Fibroblast of villous mesenchyme (primary cell): ENCODE data around the gene PRPF18. TPM values are rescaled to one million over a fixed set of nuclear protein-coding genes. Genes with fewer than 3 reads are reported as not detected.
"Not testable (repeated sequence)": the region's sequence is repeated elsewhere in the genome, so short reads cannot be mapped to it uniquely, and the experiment has no call there.

Source experiments
- DNase-seq: peaks from one replicate; pipeline ENCODE4 v3.0.0-alpha.2; 2010; ENCODE audit warnings: low read depth
- H3K4me3 ChIP-seq: 2 replicates; pipeline ENCODE4 v1.5.1; 2011; ENCODE audit warnings: low read depth, mild to moderate bottlenecking, low read length
- total RNA-seq: library from RNA; depleted of rRNA; stranded (reverse); fragments of >200 nt; gene quantifications from 2 replicates; pipeline ENCODE4 v1.2.3, GENCODE V29; 2012
- TF ChIP-seq, protein P1 (sequence below): IDR thresholded peaks from 2 replicates; pipeline ENCODE4 v1.5.1; 2012; ENCODE audit warnings: low read depth, mild to moderate bottlenecking, low read length; ENCODE audit not compliant: insufficient read depth

Gene PRPF18, protein sequence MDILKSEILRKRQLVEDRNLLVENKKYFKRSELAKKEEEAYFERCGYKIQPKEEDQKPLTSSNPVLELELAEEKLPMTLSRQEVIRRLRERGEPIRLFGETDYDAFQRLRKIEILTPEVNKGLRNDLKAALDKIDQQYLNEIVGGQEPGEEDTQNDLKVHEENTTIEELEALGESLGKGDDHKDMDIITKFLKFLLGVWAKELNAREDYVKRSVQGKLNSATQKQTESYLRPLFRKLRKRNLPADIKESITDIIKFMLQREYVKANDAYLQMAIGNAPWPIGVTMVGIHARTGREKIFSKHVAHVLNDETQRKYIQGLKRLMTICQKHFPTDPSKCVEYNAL
- 31.6 and 37.1 TPM in 2 replicates for total RNA-seq

DNA sequence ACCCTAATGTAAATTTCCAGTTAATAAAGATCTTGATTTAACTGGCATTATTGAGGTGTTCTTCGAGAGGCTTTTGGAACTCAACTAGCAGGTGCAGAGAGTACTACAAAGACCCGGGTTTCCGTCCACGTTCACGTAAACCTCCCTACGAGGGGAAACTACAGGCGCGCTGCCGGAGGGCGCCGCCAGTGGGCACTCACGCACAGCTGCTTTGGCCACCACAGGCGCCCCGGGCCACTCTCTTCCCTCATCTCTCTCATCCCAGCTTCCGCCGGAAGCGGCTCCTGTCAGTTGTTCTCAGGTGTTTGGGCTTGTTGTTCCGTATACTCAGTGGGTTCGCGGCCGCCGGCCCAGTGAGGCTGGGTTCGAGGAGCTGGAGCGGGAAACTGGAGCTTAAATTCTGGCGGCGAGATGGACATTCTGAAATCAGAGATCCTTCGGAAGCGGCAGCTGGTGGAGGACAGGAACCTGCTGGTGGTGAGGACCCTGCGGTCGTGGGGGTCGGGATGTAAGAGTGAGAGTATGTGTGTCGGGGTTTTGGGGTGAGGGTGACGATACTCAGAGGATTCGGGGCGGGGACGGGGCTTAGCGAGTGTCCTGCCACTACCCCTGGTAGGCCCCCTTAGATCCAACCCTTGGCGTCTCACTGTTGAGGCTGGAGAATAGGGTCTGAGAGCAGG is at the start of gene PRPF18:
TSS of gene PRPF18 (plus strand) at position 290 of the 680 bp plus-strand sequence. CDS start at position 412, 122 bp downstream.
- TF ChIP-seq, protein P1, sequence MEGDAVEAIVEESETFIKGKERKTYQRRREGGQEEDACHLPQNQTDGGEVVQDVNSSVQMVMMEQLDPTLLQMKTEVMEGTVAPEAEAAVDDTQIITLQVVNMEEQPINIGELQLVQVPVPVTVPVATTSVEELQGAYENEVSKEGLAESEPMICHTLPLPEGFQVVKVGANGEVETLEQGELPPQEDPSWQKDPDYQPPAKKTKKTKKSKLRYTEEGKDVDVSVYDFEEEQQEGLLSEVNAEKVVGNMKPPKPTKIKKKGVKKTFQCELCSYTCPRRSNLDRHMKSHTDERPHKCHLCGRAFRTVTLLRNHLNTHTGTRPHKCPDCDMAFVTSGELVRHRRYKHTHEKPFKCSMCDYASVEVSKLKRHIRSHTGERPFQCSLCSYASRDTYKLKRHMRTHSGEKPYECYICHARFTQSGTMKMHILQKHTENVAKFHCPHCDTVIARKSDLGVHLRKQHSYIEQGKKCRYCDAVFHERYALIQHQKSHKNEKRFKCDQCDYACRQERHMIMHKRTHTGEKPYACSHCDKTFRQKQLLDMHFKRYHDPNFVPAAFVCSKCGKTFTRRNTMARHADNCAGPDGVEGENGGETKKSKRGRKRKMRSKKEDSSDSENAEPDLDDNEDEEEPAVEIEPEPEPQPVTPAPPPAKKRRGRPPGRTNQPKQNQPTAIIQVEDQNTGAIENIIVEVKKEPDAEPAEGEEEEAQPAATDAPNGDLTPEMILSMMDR = peak; percentile 98
- DNase-seq = peak; percentile 90
- H3K4me3 ChIP-seq = peak within 1 kb of the TSS; percentile 99

DNA sequence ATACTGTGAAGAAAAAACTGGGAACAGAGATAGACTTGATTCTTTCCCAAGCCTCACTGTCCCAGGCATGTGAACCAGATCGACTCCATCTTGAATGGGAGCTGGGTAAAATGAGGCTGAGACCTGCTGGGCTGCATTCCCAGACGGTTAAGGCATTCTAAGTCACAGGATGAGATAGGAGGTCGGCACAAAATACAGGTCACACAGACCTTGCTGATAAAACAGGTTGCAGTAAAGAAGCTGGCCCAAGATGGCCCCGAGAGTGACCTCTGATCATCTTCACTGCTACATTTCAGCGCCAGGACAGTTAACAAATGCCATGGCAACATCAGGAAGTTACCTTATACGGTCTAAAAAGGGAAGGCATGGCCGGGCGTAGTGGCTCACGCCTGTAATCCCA is 48.8 kb upstream of the PRPF18 start:
- not testable (repeated sequence) for H3K4me3 ChIP-seq, DNase-seq

DNA sequence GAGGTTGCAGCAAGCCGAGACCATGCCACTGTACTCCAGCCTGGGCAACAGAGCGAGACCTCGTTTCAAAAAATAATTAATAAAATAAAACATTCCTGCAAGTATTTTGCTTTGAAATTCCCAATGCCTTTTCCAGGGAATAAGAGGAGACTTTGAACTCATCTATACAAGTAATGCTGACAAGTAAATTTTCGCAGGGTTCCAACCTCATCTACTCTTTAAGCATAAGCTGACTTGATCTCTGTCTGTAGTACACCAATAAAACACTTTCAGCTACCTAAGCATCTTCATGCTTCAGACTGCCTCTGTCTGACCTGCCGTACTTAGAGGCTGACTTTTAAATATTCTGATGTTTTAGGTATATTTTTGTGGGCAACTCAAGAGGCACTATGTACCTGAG is 44.2 kb upstream of the PRPF18 start:
- no peak overlapping the region for H3K4me3 ChIP-seq
- no peak for DNase-seq
- TF ChIP-seq, protein P1 = no peak

DNA sequence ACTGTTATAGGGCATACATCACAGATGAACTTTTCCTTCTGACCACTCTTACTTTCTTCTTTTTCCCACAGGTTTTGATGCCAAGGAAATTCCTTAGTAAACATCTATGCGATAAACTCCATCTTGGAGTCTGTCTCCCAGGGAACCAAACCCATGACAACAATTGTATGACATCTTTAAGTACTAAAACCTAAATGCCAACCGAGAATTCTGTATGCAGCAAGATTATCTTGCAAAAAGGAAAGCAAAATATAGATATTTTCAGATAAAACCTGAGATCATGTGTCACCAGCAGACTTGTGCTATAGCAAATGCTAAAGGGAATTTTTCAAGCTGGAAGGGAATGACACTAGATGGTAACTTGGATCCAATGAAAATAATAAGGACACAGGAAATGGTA is 36.0 kb upstream of the PRPF18 start:
- TF ChIP-seq, protein P1 = no peak
- H3K4me3 ChIP-seq = no peak overlapping the region

DNA sequence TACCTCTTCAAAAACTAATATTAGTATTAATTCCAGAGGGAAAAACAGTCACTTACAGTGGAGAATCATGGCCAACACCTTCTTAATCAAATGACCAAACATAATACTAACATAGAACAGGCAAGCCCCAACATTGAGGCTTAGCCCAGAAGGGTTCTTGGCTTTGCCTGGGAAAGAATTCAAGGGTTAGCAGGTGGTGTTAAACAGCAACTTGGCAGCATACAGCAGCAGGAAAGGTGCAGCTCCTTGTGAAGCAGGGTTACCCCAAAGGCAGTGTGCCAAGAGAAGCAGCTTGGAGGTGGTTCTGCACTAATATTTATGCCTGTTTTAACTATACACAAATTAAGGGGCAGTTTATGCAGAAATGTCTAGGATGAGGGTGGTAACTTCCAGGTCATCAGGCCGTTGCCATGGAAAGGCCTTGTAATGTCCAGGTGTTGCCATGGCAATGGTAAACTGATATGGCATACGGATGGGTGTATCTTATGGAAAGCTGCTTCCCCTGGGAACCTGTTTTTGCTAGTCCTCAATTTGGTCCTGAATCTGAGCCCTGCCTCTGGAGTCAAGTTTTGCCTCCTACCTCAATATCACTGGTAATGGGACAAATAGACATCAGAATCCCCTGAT is 30.8 kb upstream of the PRPF18 start:
- no peak overlapping the region for H3K4me3 ChIP-seq
- TF ChIP-seq, protein P1 = no peak
- DNase-seq = no peak

More for the DNA sequence above, 36.0 kb upstream of the PRPF18 start:
- no peak for DNase-seq

DNA sequence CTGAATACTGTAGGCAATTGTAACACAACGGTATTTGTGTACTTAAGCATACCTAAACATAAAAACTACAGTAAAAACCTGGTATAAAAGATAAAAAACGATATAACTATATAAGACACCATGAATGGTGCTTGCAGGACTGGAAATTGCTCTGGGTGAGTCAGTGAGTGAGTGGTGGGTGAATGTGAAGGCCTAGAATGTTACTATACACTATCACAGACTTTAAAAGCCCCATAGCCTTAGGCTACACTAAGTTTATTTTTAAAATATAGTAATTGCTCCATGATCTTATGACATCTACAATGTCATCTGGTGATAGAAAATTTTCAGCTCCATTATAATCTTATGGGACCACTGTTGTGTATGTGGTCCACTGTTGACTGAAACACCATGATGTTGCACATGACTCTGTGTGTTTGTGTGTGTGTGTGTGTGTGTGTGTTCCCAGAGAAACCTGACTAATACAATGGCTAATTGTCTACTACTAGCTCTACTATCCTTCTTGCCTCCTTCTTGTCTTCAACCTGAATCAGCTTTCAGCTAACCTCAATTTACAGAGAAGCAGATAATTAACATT is 27.6 kb upstream of the PRPF18 start:
- no peak overlapping the region for H3K4me3 ChIP-seq
- TF ChIP-seq, protein P1 = no peak
- DNase-seq = no peak

DNA sequence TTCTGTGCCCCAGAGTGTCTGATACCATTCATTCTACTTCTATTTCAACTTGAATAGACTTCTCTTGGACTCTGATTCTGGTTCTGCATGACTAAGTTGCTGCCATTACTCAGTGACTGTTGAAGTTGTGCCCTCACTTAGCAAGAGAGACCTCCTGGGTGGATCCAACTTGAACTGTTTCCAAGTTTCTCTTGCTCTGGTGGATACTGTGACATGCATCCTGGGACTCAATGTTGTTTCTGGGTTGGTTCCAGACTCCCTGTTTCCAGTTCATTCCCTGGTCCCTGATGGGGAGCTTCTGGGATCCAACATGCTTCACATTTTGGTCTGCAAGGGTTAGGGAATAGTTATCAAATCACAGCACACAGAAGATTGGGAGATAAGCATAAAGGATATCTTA is 26.2 kb upstream of the PRPF18 start:
- TF ChIP-seq, protein P1 = no peak
- no peak overlapping the region for H3K4me3 ChIP-seq

More for the DNA sequence above, 26.2 kb upstream of the PRPF18 start:
- DNase-seq = no peak
